ENCODE measurements around the gene XXYLT1.

XXYLT1 gene

DNA sequence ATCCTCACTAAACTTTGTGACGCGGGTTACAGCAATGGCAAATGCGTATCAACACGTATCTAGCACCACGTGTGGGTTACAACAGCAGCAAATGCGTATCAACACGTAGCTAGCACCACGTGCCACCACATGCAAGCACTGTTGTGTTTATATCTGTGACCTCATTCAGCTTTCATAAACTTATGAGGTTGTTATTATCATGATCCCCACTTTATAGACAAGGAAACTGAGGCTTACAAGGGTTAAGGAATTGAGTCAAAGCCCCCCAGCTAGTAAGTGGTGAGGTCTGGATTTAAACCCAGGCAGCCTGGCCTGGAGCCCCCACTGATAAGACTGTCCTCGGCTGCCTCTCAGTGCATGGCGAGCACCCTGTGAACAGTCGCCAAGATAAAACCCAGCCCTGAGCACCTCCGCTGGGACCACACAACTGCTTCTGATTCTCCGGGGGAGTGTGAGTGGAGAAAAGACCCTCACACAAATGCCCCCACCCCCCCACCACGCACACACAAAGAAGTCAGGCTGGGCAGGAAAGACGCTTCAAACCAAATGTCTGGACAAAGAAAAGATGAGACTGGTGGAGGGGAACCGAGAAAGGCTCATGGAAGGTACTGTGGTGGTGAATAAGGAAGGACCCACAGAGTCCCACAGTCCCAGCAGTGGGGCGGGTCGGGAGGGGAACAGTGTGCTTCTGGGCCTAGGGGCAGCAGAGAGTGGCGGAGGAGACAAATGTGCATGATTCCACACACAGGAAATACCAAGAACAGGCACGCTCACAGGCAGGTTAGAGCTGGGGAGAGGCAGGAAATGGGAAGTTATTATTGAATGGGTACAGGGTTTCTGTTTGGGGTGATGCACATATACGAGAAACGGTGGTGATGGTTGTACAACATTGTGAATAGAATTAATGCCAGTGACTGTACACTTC, 173.4 kb downstream of the XXYLT1 start:
- Mint-ChIP-seq H3K36me3 (ENCODE audit: low read depth) (peaks cover 14% of the 10 kb centered on the region), H3K4me1 (peaks cover 49% of the 10 kb centered on the region), H3K9me3 (peaks cover 15% of the 10 kb centered on the region), H3K27me3 (ENCODE audit: low read depth, poor library complexity) (peaks cover 9% of the 10 kb centered on the region), H3K4me3 (no peak overlapping the region), H3K27ac (peak overlapping the region; percentile 84)
- TF ChIP-seq, protein P1, sequence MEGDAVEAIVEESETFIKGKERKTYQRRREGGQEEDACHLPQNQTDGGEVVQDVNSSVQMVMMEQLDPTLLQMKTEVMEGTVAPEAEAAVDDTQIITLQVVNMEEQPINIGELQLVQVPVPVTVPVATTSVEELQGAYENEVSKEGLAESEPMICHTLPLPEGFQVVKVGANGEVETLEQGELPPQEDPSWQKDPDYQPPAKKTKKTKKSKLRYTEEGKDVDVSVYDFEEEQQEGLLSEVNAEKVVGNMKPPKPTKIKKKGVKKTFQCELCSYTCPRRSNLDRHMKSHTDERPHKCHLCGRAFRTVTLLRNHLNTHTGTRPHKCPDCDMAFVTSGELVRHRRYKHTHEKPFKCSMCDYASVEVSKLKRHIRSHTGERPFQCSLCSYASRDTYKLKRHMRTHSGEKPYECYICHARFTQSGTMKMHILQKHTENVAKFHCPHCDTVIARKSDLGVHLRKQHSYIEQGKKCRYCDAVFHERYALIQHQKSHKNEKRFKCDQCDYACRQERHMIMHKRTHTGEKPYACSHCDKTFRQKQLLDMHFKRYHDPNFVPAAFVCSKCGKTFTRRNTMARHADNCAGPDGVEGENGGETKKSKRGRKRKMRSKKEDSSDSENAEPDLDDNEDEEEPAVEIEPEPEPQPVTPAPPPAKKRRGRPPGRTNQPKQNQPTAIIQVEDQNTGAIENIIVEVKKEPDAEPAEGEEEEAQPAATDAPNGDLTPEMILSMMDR (IDR thresholded peaks at IDR 0.05) = no peak
- DNase-seq = no peak

DNA sequence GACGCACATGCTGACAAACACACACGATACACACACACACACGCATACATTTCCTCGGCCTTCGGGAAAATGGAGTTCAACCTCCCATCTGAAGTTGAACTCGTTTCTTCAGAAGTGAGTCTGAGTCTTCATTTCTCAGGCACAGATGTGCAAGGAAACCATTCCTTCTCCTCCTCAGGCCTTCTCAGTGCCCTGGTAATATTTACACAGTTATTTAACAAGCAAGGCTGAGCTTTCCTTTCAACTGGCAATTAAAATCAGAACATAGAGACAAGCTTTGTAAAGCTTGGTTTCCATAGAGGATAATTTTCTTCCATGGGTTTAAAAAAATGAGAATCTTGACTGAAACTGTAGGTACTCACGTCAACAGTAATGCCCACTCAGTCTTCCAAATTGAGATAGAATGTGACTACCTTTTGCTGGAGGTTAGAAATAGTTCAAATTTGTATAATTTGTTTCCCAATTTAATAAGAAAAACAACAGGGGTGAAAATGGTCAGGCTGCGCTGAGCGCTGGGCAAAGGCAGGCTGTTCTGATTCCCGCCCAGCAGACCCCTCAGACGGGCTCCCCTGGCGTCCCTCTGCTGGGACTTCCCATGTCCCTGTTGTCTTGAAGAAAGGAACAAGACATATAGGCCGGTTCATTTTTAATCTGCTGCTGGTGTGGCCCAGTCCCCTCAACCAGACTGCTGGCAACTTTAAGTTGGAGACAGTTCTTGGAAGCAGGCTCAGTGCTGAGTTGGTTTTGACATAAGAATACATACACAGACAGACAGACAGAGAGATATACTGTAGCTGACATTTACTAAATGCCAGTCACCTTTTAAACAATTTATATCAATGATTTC, 174.3 kb downstream of the XXYLT1 start:
- Mint-ChIP-seq H3K4me1 (peaks cover 48% of the 10 kb centered on the region), H3K4me3 (no peak overlapping the region), H3K9me3 (peaks cover 15% of the 10 kb centered on the region), H3K27ac (peak overlapping the region; percentile 84), H3K27me3 (ENCODE audit: low read depth, poor library complexity) (peaks cover 9% of the 10 kb centered on the region), H3K36me3 (ENCODE audit: low read depth) (peaks cover 12% of the 10 kb centered on the region)
- TF ChIP-seq, protein P1 (IDR thresholded peaks at IDR 0.05) = no peak
- no peak for DNase-seq

DNA sequence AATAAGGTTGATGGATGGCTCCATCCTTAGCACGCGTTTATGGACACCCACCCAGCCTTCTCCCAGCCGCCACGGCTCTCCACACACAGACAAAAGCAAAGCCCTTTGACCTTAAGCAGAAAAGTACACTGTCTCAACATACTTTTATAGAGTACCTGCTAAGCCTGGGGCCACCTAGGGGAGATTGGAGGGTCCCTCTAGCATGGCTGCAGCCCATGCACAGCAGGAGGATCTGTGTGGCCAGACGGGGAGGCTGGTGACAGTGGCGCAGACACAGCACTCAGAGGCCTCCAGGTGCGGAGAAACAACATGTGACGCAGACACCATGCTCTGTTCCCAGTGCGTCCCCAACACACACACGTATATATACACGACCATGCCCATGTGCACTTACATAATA, 174.9 kb downstream of the XXYLT1 start:
- Mint-ChIP-seq H3K27me3 (ENCODE audit: low read depth, poor library complexity) (peaks cover 9% of the 10 kb centered on the region), H3K4me3 (no peak overlapping the region), H3K4me1 (peaks cover 48% of the 10 kb centered on the region), H3K27ac (no peak overlapping the region), H3K9me3 (peaks cover 15% of the 10 kb centered on the region), H3K36me3 (ENCODE audit: low read depth) (peaks cover 12% of the 10 kb centered on the region)
- TF ChIP-seq, protein P1 (IDR thresholded peaks at IDR 0.05) = no peak
- DNase-seq = no peak

DNA sequence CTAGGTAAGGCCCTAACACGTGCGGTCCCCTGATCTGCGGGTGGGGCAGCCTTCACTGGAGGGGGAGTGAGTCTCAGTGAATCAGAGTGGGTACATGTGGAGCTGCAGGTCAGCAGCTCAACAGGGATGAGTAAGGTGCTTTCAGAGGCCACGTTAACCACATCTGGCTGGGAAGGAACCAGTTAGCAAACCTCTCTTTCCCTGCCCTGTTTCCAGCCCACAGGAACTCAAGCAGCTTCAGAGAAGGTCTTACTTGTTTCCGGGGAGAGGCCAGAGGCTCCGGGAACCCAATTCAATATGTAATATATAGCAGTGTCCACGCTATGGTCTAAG, 175.3 kb downstream of the XXYLT1 start:
- peaks cover 12% of the 10 kb centered on the region for H3K36me3 Mint-ChIP-seq (ENCODE audit: low read depth)
- TF ChIP-seq, protein P1 (IDR thresholded peaks at IDR 0.05) = no peak
- H3K9me3 Mint-ChIP-seq = peaks cover 17% of the 10 kb centered on the region
- peaks cover 47% of the 10 kb centered on the region for H3K4me1 Mint-ChIP-seq
- H3K27ac Mint-ChIP-seq = peak overlapping the region; percentile 44
- H3K4me3 Mint-ChIP-seq = no peak overlapping the region
- peaks cover 7% of the 10 kb centered on the region for H3K27me3 Mint-ChIP-seq (ENCODE audit: low read depth, poor library complexity)
- no peak for DNase-seq

DNA sequence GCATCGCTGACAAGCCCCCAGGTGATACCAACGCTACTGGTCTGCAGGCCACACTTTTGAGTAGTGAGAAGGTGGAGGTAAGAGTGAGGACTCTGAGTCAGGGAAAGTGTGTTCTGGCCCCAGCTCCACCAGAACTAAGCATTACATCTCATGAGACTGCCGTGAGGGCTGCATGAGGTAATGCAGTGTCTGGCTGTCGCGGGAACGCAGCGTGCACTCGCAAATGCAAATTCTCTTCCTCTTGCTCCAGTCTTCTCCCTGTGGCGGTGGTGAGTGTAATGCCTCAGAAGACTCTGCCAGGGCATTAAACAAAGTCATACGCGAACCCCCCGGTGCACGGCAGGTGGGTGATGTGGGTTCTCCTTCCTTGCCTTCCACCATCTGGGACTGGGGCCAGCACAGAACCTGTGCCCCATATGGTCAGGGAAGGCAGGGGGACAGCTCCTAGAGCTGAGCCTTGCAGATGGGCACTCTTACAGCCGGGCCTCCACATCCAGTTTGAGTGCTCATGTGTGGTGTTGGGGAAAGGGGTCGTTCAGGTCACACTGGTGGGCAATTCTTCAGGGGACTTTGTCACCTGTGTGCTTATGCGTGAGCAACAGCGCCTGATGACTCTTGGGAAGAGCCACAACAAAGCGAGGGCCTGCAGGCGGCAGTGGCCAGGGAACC, 175.8 kb downstream of the XXYLT1 start:
- Mint-ChIP-seq H3K27me3 (ENCODE audit: low read depth, poor library complexity) (peaks cover 2% of the 10 kb centered on the region), H3K27ac (peak overlapping the region; percentile 44), H3K4me1 (peaks cover 44% of the 10 kb centered on the region), H3K9me3 (peaks cover 21% of the 10 kb centered on the region), H3K36me3 (ENCODE audit: low read depth) (peaks cover 12% of the 10 kb centered on the region), H3K4me3 (no peak overlapping the region)
- TF ChIP-seq, protein P1 (IDR thresholded peaks at IDR 0.05) = no peak
- DNase-seq = no peak

All from nephron progenitor cell (in vitro differentiated cells).